GM19023 (cell line): ENCODE measurements around the gene ELMO3.

Experiments
- ATAC-seq: cut with Tn5 transposase; IDR thresholded peaks from one replicate; pipeline ENCODE4 v1.9.1; 2021; ENCODE audit warnings: mild to moderate bottlenecking, moderate library complexity; ENCODE audit not compliant: unreplicated experiment

ELMO3 gene

DNA sequence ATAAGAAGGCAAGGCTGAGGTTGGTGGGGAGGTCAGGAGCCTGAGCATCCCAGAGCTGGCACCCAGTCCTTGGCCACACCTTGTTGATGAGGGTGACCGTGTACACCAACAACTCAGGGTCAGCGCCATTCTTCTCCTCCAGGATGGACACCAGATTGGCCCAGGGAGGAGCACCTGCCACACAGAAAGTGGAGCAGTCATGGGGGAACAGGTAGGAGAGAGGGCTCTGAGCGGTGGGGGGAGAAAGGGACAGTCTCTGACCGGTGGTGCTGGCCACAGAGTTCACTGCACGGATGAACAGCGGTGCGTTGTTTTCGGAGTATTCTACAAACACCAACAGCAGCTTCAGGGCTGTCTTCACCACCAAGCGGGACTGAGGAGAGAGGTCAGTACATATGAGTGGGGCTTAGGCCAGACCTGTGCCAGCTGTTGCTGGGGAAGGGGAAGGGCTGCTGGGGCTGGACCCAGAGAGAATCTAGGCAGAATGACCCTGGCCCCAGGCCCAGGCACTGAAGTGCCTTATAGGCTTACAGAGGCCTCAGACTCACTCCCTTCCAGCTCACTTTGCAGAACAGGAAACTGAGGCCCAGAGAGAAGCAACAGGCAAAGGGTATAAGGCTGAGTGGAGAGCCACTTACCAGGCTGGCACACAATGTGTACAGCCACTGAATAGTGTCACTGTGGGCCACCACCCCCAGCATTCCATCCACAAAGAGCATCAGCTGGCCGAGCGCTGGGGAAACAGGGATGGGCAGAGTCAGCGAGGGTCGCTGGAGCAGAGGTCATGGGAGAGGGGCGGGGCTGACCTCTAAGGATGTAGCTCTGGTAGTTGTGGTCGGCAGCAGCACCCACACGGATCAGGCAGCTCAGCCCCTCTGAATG, 38.7 kb downstream of the ELMO3 start:
- no peak for ATAC-seq

DNA sequence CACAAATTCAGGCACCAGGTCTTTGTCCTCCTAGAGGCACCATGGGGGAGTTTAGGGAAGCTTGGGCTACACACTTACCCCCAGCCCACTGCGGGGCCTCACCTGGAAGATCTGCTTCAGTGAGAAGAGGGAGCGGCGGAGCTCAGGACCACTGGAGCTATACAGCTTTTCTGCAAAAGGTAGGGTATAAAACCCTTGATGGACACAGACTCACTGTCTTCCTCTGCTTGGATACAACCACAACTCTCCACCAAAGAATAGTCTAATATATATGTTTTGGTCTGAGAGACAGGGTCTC, 39.3 kb downstream of the ELMO3 start:
- no peak for ATAC-seq

GRCh38 chr16:67238806-67239470, 40.0 kb downstream of the ELMO3 start:
- ATAC-seq: no peak

DNA sequence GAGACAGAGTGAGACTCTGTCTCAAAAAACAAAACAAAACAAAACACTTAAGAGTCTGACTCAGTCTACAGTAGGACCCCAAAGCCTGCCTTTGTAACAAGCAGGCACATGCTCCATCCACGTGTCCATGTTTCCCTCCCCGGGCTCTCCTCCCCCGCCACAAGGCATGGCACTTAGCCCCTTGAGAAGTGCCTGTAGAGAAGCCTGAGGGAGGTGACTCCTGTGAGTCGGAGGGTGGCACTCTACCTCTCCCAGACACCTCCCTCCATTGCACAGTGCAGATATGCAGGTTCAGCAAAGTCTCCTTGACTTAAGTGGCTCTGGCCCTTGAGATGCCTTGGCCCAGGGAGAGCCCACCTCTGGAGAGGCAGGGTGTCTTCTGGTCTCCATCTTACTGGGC, 41.6 kb downstream of the ELMO3 start:
- no peak for ATAC-seq

DNA sequence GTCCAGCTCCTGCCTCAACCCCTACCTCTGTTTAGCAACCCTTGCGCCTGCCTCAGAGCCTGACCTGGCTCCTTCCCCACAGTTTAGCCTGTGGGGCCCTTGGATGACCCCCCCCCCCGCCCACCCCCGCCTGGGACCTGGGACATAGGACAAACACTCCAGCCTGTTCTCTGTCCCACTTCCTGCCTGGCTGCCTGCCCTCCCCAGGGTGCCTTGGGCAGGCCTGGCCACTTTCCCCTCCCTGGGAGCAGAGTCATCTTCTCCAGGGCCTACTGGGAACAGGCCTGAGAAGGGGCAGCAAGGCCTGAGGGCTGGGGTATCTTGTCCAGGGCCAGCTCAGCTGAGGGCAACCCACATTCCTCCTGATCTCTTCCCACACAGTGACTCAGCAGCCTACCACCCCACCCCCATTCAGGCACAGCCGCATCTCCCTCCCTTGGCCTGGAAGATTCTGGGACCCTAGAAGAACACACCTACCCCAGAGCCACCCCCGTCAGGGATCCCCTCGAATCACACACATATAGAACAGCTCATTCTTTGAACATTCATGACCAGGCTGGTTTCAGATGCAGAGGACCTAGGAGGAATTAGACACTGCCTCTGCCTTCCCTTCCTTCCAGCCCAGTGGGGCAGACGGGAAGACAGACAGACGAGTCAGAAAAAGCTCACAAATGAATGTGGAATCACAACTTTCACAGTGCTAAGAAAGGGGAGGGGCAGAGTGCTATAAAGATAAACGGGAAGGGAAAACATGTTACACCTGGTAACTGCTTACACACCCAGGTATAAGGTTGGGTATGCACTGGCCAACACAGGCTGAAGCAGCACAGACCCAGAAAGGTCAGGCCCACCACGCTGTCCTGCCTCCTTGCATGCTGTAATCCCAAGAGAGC, 42.3 kb downstream of the ELMO3 start:
- ATAC-seq: no peak

DNA sequence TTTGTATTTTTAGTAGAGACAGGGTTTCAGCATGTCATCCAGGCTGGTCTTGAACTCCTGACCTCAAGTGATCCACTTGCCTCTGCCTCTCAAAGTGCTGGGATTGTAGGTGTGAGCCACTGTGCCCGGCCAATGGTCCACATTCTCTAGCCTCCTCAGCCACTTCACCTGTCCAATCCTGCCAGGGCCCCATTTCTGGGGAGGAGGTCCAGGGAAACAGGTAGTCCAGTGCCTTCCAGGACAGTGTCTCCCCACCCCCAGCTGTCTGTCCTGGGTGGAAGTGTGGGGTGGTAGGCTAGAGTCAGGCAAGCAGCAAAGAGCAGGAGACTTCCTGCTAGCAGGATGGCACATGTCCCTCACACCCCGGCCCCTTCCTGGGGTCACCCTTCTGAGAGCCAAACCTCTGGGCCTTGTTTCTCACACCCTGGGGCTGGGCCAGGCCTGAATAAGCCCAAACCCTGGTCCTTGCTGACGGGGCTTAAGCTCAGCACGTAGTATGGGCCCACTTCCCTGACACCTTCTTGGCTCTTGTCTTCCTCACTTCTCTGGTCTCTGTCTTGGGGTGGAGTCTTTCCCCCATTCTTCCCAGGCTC, 43.3 kb downstream of the ELMO3 start:
- ATAC-seq: no peak

DNA sequence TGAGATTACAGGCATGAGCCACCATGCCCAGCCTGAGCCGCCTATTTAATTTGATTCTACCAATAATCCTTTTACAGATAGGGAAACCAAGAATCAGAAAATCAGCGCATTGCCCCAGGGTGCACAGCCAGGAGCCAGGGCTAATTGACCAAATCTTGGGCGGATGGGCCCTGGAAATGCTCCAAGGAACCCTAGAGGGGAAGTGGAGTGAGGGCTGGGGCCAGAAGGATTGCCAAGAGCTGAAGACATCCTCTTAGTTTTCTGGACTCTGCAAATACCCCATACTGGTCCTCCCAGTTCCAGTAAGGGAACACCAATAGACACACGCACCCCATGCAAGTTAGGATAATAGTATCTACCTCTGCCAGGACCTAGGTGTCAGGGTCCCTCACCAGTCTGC, 44.5 kb downstream of the ELMO3 start:
- no peak for ATAC-seq

DNA sequence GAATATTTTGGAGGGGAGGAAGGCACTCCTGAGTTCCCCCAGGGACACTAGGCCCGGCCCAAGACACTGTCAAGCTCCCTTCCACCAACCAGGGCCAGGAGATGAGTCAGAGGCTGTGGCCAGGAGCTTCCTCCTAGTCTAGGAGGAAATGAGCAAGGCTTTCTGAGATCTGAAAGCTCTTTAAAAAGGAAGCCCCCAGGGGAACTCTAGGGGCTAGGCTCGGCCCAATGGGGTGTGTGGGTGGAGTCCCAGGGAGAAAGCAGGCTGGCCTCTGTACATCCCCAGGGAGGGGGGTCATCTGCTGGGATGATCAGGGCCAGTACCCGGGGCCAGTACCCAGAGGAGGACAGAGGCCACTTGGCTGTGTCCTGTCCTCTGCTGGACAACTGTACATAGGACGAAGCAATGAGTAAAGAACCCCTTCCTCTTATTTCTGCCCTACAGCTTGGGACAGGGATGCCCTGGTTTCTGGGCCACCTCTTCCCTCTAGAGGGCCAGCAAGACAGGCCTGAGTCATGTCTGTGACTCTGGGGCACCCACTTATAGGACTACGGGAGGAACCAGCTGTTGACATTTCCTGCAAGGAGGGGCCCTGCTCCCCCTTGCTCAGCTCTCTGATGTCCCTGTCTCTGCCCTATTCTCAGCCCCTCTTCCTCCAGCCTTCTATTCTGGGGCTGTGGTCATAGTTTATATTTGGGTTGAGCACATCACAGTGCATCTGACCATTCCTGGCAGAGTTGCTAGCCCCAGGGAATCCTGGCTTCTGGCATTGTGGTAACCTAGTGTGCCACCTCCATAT, 45.7 kb downstream of the ELMO3 start:
- peak; percentile 44 for ATAC-seq

DNA sequence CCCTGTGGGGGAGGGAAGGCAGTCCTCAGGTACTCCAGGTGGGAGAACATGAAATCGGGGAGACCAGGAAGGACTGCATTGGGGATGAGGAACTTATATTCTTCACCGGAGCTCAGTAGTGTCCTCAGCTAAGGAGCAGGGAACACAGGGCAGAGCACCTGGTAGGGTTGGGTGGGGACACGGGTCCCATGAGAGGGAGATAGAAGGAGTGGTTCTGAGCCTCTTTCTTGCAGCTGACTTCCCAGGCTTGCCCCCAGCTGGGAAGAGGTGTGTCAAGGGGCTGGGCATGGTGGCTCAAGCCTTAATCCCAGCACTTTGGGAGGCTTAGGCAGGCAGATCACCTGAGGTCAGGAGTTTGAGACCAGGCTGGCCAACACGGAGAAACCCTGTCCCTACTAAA, 46.3 kb downstream of the ELMO3 start:
- ATAC-seq: no peak

DNA sequence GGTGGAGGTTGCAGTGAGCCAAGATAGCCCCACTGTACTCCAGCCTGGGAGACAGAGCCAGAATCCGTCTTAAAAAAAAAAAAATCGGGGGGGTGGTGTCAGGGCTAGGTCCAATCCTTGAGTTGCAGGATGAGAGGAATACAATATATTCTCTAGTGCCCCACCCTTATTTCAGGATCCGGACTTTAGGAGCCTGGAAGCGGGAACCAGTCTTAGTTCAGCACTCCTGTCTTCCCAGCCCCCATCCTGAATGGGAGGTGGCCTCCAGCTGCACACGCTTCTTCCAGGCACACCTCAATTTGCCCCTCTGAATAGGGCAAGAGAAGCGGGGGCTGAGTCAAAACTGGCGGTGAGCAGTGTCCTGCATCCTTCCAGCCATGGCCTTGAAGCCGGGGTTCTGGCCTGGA, 46.7 kb downstream of the ELMO3 start:
- ATAC-seq: no peak

- ATAC-seq: peak; percentile 26
These were observed 47.3 kb downstream of the ELMO3 start for GRCh38 chr16:67246081-67246755.

- ATAC-seq: peak; percentile 15
These were observed 47.8 kb downstream of the ELMO3 start for GRCh38 chr16:67246756-67247191.

DNA sequence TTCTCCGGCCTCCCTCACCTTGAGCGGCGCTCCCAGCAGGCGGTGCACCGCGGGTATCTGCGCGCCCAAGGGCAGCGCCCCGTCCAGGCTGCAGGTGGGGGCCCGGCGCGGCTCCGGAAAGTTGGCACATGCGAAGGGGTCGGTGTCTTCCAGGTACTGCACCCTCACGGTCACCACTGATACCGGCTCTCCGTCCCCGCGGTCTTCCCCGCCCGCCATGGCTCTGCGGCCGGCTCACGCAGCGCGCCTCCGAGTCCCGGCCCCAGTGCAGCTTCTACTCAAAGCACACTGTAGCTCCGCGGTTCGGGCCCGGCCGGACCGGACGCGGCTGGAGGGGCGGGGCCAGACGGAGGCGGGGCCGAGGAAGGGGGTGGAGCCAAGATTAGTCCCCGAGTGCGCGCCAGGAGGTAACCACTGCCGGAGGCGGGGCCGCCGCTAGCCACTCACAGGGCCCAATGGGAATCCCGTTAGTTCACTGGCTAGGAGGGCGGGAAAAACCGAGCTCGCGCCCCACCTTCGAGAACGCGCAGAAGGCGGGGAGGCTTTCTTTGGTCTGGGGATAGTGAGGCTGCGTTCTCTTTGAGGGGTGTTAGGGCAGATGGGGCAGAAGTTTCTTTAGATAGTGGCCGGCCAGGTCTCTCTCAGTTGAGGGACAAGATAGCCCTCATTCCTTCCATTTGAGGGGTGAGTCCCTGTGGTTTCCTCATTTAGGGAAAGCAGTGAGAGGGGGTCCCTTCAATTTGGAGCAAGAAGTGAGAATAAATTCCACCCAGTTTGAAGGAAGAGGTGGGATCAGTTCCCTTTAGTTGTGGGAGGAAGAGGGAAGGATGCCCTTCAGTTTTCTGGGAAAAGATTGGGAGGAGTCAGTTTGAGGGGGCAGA, 48.5 kb downstream of the ELMO3 start, which contains the start of gene FHOD1:
Gene FHOD1, minus strand, starts transcription at position 290 of the 881 bp plus-strand sequence. Its CDS starts 71 bp downstream, at position 219.
- peak; percentile 49 for ATAC-seq

GRCh38 chr16:67248073-67248400, 49.1 kb downstream of the ELMO3 start:
- ATAC-seq: no peak

DNA sequence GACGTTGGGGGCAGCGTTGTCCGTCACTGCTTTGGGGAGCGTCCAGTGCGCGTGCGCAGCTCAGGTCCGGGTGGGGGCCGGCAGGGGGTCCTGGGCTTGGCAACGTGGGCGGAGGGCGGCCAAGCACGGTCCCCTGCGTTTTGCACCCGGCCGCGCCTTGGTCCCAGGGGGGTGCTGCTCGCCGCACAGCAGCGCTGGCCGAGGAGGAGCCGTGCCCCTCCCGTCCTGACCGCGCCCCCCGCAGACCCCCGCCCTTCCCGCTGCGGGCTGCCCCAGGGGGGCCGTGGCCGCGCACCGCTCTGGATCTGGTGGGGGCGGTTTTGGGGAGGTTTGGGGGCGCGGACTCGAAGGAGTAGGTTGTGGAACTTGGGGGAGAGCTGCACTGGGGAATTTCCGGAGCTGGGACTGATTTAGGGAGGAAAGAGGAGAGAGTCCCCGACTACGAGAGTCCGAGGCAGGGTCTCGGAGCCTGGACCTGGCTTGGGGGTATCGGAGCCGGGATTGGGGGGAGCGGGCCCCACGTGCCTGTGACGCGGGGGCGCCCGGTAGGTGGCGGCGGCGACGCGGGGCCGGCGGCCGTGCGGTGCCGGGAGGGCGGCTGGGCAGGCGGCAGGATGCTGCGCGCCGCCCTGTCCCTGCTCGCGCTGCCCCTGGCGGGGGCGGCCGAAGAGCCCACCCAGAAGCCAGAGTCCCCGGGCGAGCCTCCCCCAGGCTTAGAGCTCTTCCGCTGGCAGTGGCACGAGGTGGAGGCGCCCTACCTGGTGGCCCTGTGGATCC, 49.7 kb downstream of the ELMO3 start, which contains the start of gene SLC9A5:
Gene SLC9A5, plus strand, starts transcription at position 579 of the 777 bp plus-strand sequence. Its CDS starts 36 bp downstream, at position 615.
- ATAC-seq: no peak

GRCh38 chr16:67249178-67250044, 50.5 kb downstream of the ELMO3 start:
- no peak for ATAC-seq

- ATAC-seq: no peak
These were observed 51.1 kb downstream of the ELMO3 start for GRCh38 chr16:67250045-67250327.
